ENCODE measurements around the gene SLC6A19. TPM values are rescaled to one million over a fixed set of nuclear protein-coding genes. Genes with fewer than 3 reads are reported as not detected.

The SLC6A19 gene
- total RNA-seq, 2 experiments from 2014 or later = not detected

- H3K4me1 Mint-ChIP-seq = peaks cover 7% of the 10 kb centered on the region
- H3K4me3 Mint-ChIP-seq = no peak overlapping the region
- no peak for DNase-seq
- CTCF ChIA-PET = no interaction called here
- H3K27me3 Mint-ChIP-seq = peaks cover 2% of the 10 kb centered on the region
- H3K27ac Mint-ChIP-seq = no peak overlapping the region
- POLR2A ChIA-PET = interaction anchor here (0.5 kb wide), 1 partner anchor 720 kb away, joined by 4 read pairs; no protein-coding TSS in a partner anchor
- H3K36me3 Mint-ChIP-seq (ENCODE audit: low read depth) = no peaks in the 10 kb centered on the region
- H3K9me3 Mint-ChIP-seq = no peaks in the 10 kb centered on the region
Measured at GRCh38 chr5:1249366-1250280, 48.2 kb downstream of the SLC6A19 start.

GRCh38 chr5:1251678-1252580 is 50.5 kb downstream of the SLC6A19 start:
- Mint-ChIP-seq H3K4me1 (peaks cover 26% of the 10 kb centered on the region), H3K36me3 (ENCODE audit: low read depth) (no peaks in the 10 kb centered on the region), H3K27me3 (no peaks in the 10 kb centered on the region), H3K9me3 (no peaks in the 10 kb centered on the region), H3K4me3 (no peak overlapping the region), H3K27ac (no peak overlapping the region)
- ChIA-PET POLR2A (no interaction called here), CTCF (interaction anchor here (0.6 kb wide), 1 partner anchor 19 kb away, joined by 5 read pairs; no protein-coding TSS in a partner anchor)
- DNase-seq = no peak

DNA sequence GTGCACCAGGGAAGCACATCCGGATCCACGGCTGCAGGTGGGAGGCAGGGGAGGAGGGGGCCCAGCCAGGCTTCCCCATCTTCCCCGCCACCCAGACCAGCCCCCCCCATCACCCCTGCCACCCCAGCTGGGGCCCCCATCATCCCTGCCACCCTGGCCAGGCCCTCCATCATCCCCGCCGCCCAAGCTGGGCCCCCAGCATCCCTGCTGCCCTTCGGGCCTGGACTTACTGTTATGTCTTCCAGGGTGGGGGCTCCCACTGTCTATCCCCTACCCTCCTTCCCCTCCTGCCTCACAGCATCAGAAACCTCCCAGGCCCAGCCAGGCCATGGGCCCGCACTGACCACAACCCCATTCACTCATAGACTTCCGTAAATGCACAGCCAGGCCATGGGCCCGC is 51.3 kb downstream of the SLC6A19 start:
- Mint-ChIP-seq H3K27ac (no peak overlapping the region), H3K36me3 (ENCODE audit: low read depth) (no peaks in the 10 kb centered on the region), H3K4me3 (no peak overlapping the region), H3K27me3 (no peaks in the 10 kb centered on the region), H3K4me1 (peaks cover 26% of the 10 kb centered on the region), H3K9me3 (no peaks in the 10 kb centered on the region)
- DNase-seq = no peak
- ChIA-PET CTCF (no interaction called here), POLR2A (no interaction called here)

DNA sequence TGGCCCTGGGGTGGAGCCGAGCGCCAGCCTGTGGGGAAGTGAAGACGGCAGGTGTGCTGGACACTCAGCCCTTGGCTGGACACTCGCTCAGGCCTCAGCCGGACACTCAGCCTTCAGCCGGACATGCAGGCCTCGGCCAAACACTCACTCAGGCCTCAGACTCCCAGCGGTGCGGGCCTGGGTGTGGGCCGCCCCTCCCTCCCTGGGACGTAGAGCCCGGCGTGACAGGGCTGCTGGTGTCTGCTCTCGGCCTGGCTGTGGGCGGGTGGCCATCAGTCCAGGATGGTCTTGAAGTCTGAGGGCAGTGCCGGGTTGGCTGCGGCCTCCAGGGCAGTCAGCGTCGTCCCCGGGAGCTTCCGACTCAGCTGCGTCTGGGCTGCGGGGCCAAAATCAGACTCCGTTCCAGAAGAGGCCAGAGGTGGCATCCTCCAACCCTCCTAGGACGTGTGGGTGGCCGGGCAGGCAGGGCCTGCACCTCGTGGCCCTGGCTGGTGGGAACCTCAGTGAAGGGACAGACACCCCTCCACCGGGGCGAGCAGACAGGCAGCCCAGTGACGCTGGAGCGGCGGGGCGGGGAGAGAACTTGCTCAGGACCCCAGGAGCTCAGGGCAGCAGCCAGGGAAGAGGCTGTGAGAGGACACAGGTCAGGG is 52.2 kb downstream of the SLC6A19 start:
- DNase-seq = no peak
- Mint-ChIP-seq H3K4me3 (no peak overlapping the region), H3K27me3 (no peaks in the 10 kb centered on the region), H3K9me3 (no peaks in the 10 kb centered on the region), H3K36me3 (ENCODE audit: low read depth) (no peaks in the 10 kb centered on the region), H3K27ac (no peak overlapping the region), H3K4me1 (peaks cover 26% of the 10 kb centered on the region)
- ChIA-PET POLR2A (no interaction called here), CTCF (no interaction called here)

DNA sequence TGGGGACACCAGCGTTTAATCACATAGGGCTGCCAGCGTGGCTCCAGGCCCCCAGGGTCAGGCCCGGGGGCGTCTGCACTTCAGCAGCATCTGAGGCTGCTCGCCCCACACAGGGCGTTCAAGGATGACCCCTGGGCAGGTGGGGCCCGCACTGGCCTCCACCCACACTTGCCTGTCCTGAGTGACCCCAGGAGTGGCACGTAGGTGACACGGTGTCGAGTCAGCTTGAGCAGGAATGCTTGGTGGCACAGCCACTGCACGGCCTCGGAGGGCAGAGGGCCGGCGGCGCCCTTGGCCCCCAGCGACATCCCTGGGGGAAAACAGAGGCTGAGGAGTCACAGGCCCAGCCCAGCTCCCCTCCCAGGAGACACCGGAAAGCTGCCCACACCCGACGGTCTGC is 52.8 kb downstream of the SLC6A19 start:
- Mint-ChIP-seq H3K27ac (no peak overlapping the region), H3K4me3 (no peak overlapping the region), H3K27me3 (no peaks in the 10 kb centered on the region), H3K4me1 (peaks cover 26% of the 10 kb centered on the region), H3K9me3 (no peaks in the 10 kb centered on the region), H3K36me3 (ENCODE audit: low read depth) (no peaks in the 10 kb centered on the region)
- DNase-seq = no peak
- CTCF ChIA-PET = no interaction called here
- POLR2A ChIA-PET = no interaction called here

GRCh38 chr5:1255081-1255561 is 53.7 kb downstream of the SLC6A19 start:
- Mint-ChIP-seq H3K9me3 (no peaks in the 10 kb centered on the region), H3K27me3 (no peaks in the 10 kb centered on the region), H3K4me1 (peaks cover 26% of the 10 kb centered on the region), H3K4me3 (peak overlapping the region; percentile 56), H3K27ac (peak overlapping the region; percentile 83), H3K36me3 (ENCODE audit: low read depth) (no peaks in the 10 kb centered on the region)
- ChIA-PET CTCF (no interaction called here), POLR2A (no interaction called here)
- peak; percentile 73 for DNase-seq

DNA sequence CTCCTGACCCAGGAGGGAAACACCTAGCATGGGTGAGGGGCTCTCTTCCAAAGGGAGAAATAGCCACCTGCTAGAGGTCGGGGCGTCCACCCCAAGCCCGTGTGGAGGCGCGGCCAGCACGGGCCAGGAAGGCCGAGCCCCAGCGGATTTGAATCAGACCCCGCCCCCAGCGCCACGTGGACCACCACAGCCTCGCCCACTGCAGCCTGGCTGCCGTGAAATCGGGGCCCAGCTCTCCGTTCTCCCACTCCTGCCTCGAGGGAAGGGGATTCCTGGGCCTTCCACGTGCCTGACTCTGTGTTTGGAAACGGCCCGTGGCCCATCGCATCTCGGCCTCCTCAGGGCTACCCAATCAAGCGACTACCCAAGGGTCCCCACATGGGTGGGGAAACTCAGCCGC is 55.4 kb downstream of the SLC6A19 start:
- no peaks in the 10 kb centered on the region for H3K9me3 Mint-ChIP-seq
- CTCF ChIA-PET = no interaction called here
- no peak overlapping the region for H3K4me3 Mint-ChIP-seq
- H3K36me3 Mint-ChIP-seq (ENCODE audit: low read depth) = peaks cover 1% of the 10 kb centered on the region
- H3K27ac Mint-ChIP-seq = no peak overlapping the region
- POLR2A ChIA-PET = no interaction called here
- H3K4me1 Mint-ChIP-seq = peaks cover 26% of the 10 kb centered on the region
- no peaks in the 10 kb centered on the region for H3K27me3 Mint-ChIP-seq
- DNase-seq = no peak

GRCh38 chr5:1257363-1257762 is 56.0 kb downstream of the SLC6A19 start:
- Mint-ChIP-seq H3K9me3 (peaks cover 5% of the 10 kb centered on the region), H3K27ac (no peak overlapping the region), H3K27me3 (peaks cover 2% of the 10 kb centered on the region), H3K36me3 (ENCODE audit: low read depth) (peaks cover 6% of the 10 kb centered on the region), H3K4me1 (peaks cover 27% of the 10 kb centered on the region), H3K4me3 (no peak overlapping the region)
- ChIA-PET CTCF (no interaction called here), POLR2A (no interaction called here)
- DNase-seq = no peak

DNA sequence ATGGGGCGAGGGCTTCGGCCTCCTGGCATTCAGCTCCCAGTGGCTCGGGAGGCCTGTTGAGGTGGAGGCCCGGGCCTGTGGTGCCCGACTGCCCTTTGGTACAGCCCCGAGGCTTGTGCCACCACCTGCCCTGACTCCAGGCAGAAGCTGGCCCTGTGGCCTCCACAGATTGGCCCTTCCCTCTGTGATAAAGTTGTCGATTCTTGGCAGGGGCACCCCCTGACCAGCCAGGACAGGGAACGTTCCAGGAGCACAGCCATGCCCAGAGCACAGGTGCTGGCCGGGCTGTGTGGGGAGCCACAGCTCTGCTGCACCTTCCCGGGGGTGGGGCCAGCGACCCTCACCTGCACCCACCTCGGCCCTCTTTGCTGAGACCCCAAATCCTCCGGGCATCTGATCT is 56.4 kb downstream of the SLC6A19 start:
- H3K36me3 Mint-ChIP-seq (ENCODE audit: low read depth) = peaks cover 8% of the 10 kb centered on the region
- POLR2A ChIA-PET = no interaction called here
- H3K4me3 Mint-ChIP-seq = no peak overlapping the region
- H3K27me3 Mint-ChIP-seq = peaks cover 4% of the 10 kb centered on the region
- CTCF ChIA-PET = no interaction called here
- no peak overlapping the region for H3K27ac Mint-ChIP-seq
- peaks cover 26% of the 10 kb centered on the region for H3K4me1 Mint-ChIP-seq
- peaks cover 7% of the 10 kb centered on the region for H3K9me3 Mint-ChIP-seq
- no peak for DNase-seq

GRCh38 chr5:1259806-1260480 is 58.5 kb downstream of the SLC6A19 start:
- Mint-ChIP-seq H3K4me3 (no peak overlapping the region), H3K9me3 (peaks cover 7% of the 10 kb centered on the region), H3K27me3 (peaks cover 4% of the 10 kb centered on the region), H3K4me1 (peaks cover 19% of the 10 kb centered on the region), H3K27ac (no peak overlapping the region), H3K36me3 (ENCODE audit: low read depth) (peaks cover 8% of the 10 kb centered on the region)
- ChIA-PET CTCF (no interaction called here), POLR2A (no interaction called here)
- DNase-seq = no peak

DNA sequence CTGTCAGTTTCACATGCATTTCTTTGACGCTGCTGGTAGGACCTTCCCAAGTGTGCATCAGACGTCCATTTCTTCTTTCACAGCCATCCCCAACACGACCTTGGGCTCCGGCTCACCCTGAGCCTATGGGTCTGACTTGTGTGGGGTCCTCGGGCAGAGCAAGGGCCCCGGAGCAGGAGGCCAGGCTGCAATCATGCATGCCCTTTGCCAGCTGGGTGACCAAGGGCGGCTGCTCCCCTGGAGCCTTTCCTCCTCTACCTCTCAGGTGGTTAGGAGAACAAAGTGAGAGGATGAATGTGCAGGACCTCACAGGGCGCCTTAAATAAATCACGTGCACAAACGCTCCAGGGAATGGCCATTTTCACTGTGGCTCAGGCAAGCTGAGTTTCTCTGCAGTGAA is 60.2 kb downstream of the SLC6A19 start:
- POLR2A ChIA-PET = no interaction called here
- H3K9me3 Mint-ChIP-seq = peaks cover 7% of the 10 kb centered on the region
- H3K27ac Mint-ChIP-seq = no peak overlapping the region
- no peak overlapping the region for H3K4me3 Mint-ChIP-seq
- CTCF ChIA-PET = no interaction called here
- peaks cover 4% of the 10 kb centered on the region for H3K4me1 Mint-ChIP-seq
- no peak for DNase-seq
- H3K27me3 Mint-ChIP-seq = peaks cover 4% of the 10 kb centered on the region
- H3K36me3 Mint-ChIP-seq (ENCODE audit: low read depth) = peaks cover 8% of the 10 kb centered on the region

- Mint-ChIP-seq H3K36me3 (ENCODE audit: low read depth) (peaks cover 9% of the 10 kb centered on the region), H3K4me1 (peaks cover 4% of the 10 kb centered on the region), H3K9me3 (peaks cover 7% of the 10 kb centered on the region), H3K27me3 (peaks cover 4% of the 10 kb centered on the region), H3K27ac (no peak overlapping the region), H3K4me3 (no peak overlapping the region)
- CTCF ChIA-PET = no interaction called here
- DNase-seq = no peak
- POLR2A ChIA-PET = no interaction called here
Measured at GRCh38 chr5:1262381-1262780, 61.0 kb downstream of the SLC6A19 start.

Measured in activated CD4-positive, alpha-beta T cell treated with anti-CD3 and anti-CD28 coated beads, Interleukin-2, amount 10 ng/mL, durations not matched to agents 7 days and 5 days (primary cell).